Uterus (tissue), 4 donors: ENCODE results near the gene IGFBPL1. TPM values are rescaled to one million over a fixed set of nuclear protein-coding genes. Genes with fewer than 3 reads are reported as not detected.

ENCODE experiments used
- DNase-seq, 2 donors: peaks; one replicate each; pipeline ENCODE4 v3.0.0-alpha.2; 2019 to 2020
- H3K27ac ChIP-seq, 2 donors: fragments of 200-600 bp; sonication (generic); 1 replicate in 1 of 2; 2 replicates in 1 of 2; pipeline ENCODE4 v1.5.1; 2016 to 2018
- H3K27me3 ChIP-seq, 2 donors: fragments of 200-600 bp; sonication (generic); one replicate each; pipeline ENCODE4 v1.5.1; 2018 to 2019; ENCODE audit warnings: control low read depth in 1 of 2
- H3K36me3 ChIP-seq, 2 donors: fragments of 200-600 bp; sonication (generic); one replicate each; pipeline ENCODE4 v1.5.1; 2019; ENCODE audit warnings: control low read depth in 1 of 2
- H3K4me1 ChIP-seq, 2 donors: fragments of 200-600 bp; sonication (generic); one replicate each; pipeline ENCODE4 v1.5.1; 2018 to 2019; ENCODE audit warnings: control low read depth in 1 of 2
- H3K4me3 ChIP-seq, 2 donors: fragments of 200-600 bp; sonication (generic); 1 replicate in 1 of 2; 2 replicates in 1 of 2; pipeline ENCODE4 v1.5.1; 2018 to 2019; ENCODE audit warnings: mild to moderate bottlenecking in 1 of 2
- H3K9me3 ChIP-seq, 2 donors: fragments of 200-600 bp; sonication (generic); one replicate each; pipeline ENCODE4 v1.5.1; 2019; ENCODE audit warnings: control low read depth in 1 of 2
- POLR2A ChIP-seq, 2 donors: fragments of 450-650 bp; IDR thresholded peaks; one replicate each; pipeline ENCODE4 v1.6.1; 2016; ENCODE audit warnings: antibody characterized with exemption in 2 of 2, mild to moderate bottlenecking in 1 of 2, moderate library complexity in 1 of 2
- intact Hi-C: fragments of 100-400 bp; cut with DNase I; formaldehyde crosslinking; loops from one replicate; pipeline ENCODE4 v1.15.1; 2023; ENCODE audit warnings: low total_unique reads
- total RNA-seq, 4 donors: library from RNA; depleted of rRNA in 3 of 4; stranded (reverse); fragments of >200 nt in 3 of 4; gene quantifications; one replicate each; pipeline versions ENCODE4 v1.1.0 to v1.2.4, GENCODE V29; 2014 to 2023
- TF ChIP-seq, protein P1 (sequence below), 4 experiments: fragments of 200-600 bp in 2 of 4; fragments of 450-650 bp in 2 of 4; sonication (generic) in 2 of 4; IDR thresholded peaks; one replicate each; pipeline ENCODE4 v1.5.1; 2016 to 2019; ENCODE audit warnings: antibody characterized with exemption in 4 of 4, mild to moderate bottlenecking in 2 of 4, moderate library complexity in 1 of 4
- donor health status: DM: yes; HTN: yes; CAD: no.

The IGFBPL1 gene
- total RNA-seq, 4 donors from 2014 or later, result 0.55 to 1.3 TPM; not detected in 2

DNA sequence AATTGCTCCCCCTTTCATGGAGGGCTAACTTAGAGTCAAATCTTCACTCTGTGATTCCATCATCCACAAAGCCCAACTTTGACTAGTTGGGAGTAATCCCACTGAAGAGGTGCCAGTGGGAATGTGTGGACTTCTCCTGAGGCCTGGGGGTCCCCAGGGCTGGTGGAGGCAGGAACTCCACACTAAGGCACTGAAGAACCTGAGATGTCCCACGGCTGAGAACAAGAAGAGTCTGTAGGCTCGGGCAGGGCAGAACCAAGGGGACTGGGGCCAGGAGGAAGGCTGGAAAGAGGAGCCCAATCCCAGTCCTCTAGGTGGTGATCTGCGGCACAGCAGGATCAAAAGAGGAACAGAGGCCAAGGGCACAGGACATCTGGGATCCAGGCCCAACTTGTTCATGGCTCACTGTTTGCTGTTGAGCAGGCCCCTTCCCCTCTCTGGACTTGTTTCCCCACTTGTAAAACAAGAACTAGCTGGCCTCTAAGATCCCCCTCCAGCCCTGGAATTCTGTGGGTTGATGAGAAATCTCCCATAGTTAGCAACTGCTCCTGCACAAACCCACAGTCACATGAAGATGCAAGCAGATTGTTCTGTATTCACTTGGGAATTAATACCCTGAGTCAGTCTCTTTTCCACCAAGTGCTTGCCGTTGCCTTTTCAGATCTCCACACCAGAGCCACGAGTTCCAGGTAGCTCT lies 64.4 kb downstream of the IGFBPL1 start:
- no peaks in the 10 kb centered on the region for H3K27me3 ChIP-seq
- TF ChIP-seq POLR2A (IDR thresholded peaks at IDR 0.05), result no peak
- TF ChIP-seq, protein P1, sequence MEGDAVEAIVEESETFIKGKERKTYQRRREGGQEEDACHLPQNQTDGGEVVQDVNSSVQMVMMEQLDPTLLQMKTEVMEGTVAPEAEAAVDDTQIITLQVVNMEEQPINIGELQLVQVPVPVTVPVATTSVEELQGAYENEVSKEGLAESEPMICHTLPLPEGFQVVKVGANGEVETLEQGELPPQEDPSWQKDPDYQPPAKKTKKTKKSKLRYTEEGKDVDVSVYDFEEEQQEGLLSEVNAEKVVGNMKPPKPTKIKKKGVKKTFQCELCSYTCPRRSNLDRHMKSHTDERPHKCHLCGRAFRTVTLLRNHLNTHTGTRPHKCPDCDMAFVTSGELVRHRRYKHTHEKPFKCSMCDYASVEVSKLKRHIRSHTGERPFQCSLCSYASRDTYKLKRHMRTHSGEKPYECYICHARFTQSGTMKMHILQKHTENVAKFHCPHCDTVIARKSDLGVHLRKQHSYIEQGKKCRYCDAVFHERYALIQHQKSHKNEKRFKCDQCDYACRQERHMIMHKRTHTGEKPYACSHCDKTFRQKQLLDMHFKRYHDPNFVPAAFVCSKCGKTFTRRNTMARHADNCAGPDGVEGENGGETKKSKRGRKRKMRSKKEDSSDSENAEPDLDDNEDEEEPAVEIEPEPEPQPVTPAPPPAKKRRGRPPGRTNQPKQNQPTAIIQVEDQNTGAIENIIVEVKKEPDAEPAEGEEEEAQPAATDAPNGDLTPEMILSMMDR (IDR thresholded peaks at IDR 0.05), result no peak
- intact Hi-C loops, result loop anchor here (5.0 to 10.0 kb wide), 2 partner anchors 255 to 448 kb away; no protein-coding TSS in a partner anchor
- H3K4me1 ChIP-seq, result no peaks in the 10 kb centered on the region
- H3K9me3 ChIP-seq, result no peaks in the 10 kb centered on the region
- no peak for DNase-seq
- no peak overlapping the region for H3K4me3 ChIP-seq
- no peak overlapping the region for H3K27ac ChIP-seq
- no peaks in the 10 kb centered on the region for H3K36me3 ChIP-seq

GRCh38 chr9:38359297-38359653 lies 65.0 kb downstream of the IGFBPL1 start:
- H3K27me3 ChIP-seq, result no peaks in the 10 kb centered on the region
- H3K4me1 ChIP-seq, result no peaks in the 10 kb centered on the region
- DNase-seq, result no peak
- no peak for TF ChIP-seq POLR2A (IDR thresholded peaks at IDR 0.05)
- TF ChIP-seq, protein P1 (IDR thresholded peaks at IDR 0.05), result no peak
- intact Hi-C loops, result loop anchor here (10.0 kb wide), 1 partner anchor 254 kb away; no protein-coding TSS in a partner anchor
- H3K27ac ChIP-seq, result no peak overlapping the region
- no peak overlapping the region for H3K4me3 ChIP-seq
- no peaks in the 10 kb centered on the region for H3K9me3 ChIP-seq
- H3K36me3 ChIP-seq, result no peaks in the 10 kb centered on the region

DNA sequence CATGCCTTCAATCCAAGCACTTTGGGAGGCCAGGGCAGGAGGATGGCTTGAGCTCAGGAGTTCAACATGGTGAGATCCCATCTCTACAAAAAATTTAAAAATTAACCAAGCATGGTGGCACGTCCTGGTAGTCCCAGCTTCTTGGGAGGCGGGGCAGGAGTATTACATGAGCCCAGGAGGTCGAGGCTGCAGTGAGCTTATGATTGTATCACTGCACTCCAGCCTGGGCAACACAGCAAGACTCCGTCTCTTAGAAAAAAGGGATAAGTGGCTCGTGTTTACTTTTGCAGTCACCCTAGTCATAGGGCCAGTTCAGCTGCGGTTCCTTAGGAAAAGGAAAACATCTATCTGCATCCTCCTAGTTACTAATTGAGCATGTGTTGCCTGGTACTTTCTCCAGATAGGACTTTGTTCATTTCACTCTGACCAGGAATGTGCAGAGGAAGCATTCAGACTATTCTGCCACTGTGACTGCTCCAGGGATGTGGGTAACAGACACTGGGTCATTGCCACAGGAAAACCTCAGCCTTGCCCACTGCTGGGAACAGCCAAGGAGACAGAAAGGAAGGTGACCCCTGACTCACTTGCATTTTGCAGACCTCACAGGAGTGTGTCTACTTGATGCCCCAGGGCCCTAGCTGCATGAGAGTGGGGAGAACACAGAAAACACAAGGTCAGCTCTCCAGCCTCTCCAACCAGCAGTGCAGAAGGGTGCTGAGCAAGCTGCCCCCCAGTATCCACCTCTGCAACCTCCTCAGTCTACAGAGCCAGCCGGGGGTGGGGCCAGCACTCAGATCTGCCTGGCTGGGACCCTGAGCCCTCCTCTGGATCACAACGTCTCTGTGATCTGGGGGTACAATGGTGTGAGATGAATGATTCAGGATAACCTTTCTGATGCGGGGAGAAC lies 65.6 kb downstream of the IGFBPL1 start:
- intact Hi-C loops, result loop anchor here (10.0 kb wide), 1 partner anchor 254 kb away; no protein-coding TSS in a partner anchor
- Histone ChIP-seq H3K27me3 (no peaks in the 10 kb centered on the region), H3K9me3 (no peaks in the 10 kb centered on the region), H3K36me3 (no peaks in the 10 kb centered on the region), H3K4me3 (no peak overlapping the region), H3K4me1 (no peaks in the 10 kb centered on the region), H3K27ac (no peak overlapping the region)
- no peak for TF ChIP-seq POLR2A (IDR thresholded peaks at IDR 0.05)
- TF ChIP-seq, protein P1 (IDR thresholded peaks at IDR 0.05), result no peak
- no peak for DNase-seq

GRCh38 chr9:38357350-38358114 lies 66.7 kb downstream of the IGFBPL1 start:
- no peaks in the 10 kb centered on the region for H3K4me1 ChIP-seq
- no peaks in the 10 kb centered on the region for H3K9me3 ChIP-seq
- H3K36me3 ChIP-seq, result no peaks in the 10 kb centered on the region
- H3K4me3 ChIP-seq, result no peak overlapping the region
- no peak overlapping the region for H3K27ac ChIP-seq
- H3K27me3 ChIP-seq, result no peaks in the 10 kb centered on the region
- TF ChIP-seq, protein P1 (IDR thresholded peaks at IDR 0.05), result no peak
- no peak for TF ChIP-seq POLR2A (IDR thresholded peaks at IDR 0.05)
- intact Hi-C loops, result loop anchor here (10.0 kb wide), 1 partner anchor 253 kb away; no protein-coding TSS in a partner anchor
- no peak for DNase-seq
